Endodermal cell (in vitro differentiated cells): ENCODE measurements around the gene CCDC6. TPM values are rescaled to one million over a fixed set of nuclear protein-coding genes. Genes with fewer than 3 reads are reported as not detected.

Experiments
- DNase-seq: peaks from one replicate; pipeline ENCODE4 v3.0.0-alpha.2; 2017
- H3K27ac ChIP-seq: 2 replicates; pipeline ENCODE4 v1.5.1; 2013; ENCODE audit warnings: mild to moderate bottlenecking, low read depth, low read length, moderate library complexity
- H3K27me3 ChIP-seq: 2 replicates; pipeline ENCODE4 v1.6.1; 2013; ENCODE audit warnings: mild to moderate bottlenecking, low read length, moderate library complexity; ENCODE audit not compliant: insufficient read depth, control insufficient read depth, poor library complexity, severe bottlenecking
- H3K36me3 ChIP-seq: 2 replicates; pipeline ENCODE4 v1.7.0; 2013; ENCODE audit warnings: mild to moderate bottlenecking, low read length, moderate library complexity; ENCODE audit not compliant: control insufficient read depth, insufficient read depth
- H3K4me1 ChIP-seq: one replicate; pipeline ENCODE4 v1.7.0; 2013; ENCODE audit warnings: low read length; ENCODE audit not compliant: control insufficient read depth, insufficient read depth
- H3K4me3 ChIP-seq: 2 replicates; pipeline ENCODE4 v1.5.1; 2013; ENCODE audit warnings: mild to moderate bottlenecking, low read length, moderate library complexity
- H3K9ac ChIP-seq: 2 replicates; pipeline ENCODE4 v1.6.1; 2013; ENCODE audit warnings: mild to moderate bottlenecking, low read length, moderate library complexity; ENCODE audit not compliant: poor library complexity, severe bottlenecking; ENCODE audit errors: extremely low read depth
- H3K9me3 ChIP-seq: 2 replicates; pipeline ENCODE4 v1.6.1; 2013; ENCODE audit warnings: mild to moderate bottlenecking, low read length, moderate library complexity; ENCODE audit not compliant: control insufficient read depth
- H3K27ac Mint-ChIP-seq: 2 replicates; pipeline ENCODE4 v1.8.0; 2020; ENCODE audit warnings: mixed read lengths
- H3K27me3 Mint-ChIP-seq: 2 replicates; pipeline ENCODE4 v1.8.0; 2021; ENCODE audit warnings: mild to moderate bottlenecking, mixed read lengths; ENCODE audit not compliant: insufficient read depth
- H3K36me3 Mint-ChIP-seq: 2 replicates; pipeline ENCODE4 v1.8.0; 2020; ENCODE audit warnings: low read depth, mixed read lengths
- H3K4me1 Mint-ChIP-seq: 2 replicates; pipeline ENCODE4 v1.8.0; 2020; ENCODE audit warnings: mixed read lengths
- H3K4me3 Mint-ChIP-seq: 2 replicates; pipeline ENCODE4 v1.8.0; 2020; ENCODE audit warnings: mild to moderate bottlenecking, moderate library complexity, mixed read lengths
- H3K9me3 Mint-ChIP-seq: 2 replicates; pipeline ENCODE4 v1.8.0; 2020; ENCODE audit warnings: mild to moderate bottlenecking, mixed read lengths
- CTCF ChIP-seq: fragments of 200-600 bp; sonication (generic); conservative IDR thresholded peaks from 2 replicates; pipeline ENCODE4 v1.5.0; 2021; ENCODE audit warnings: antibody characterized with exemption, mild to moderate bottlenecking
- WGBS, 2 experiments: methylation state at CpG; one replicate each; pipeline versions ENCODE4 v1.1.5 to v1.1.7; 2013; ENCODE audit warnings: missing lambda C conversion rate in 2 of 2, mixed read lengths in 1 of 2; ENCODE audit not compliant: insufficient coverage in 1 of 2, insufficient read length in 1 of 2; 5-methylcytosine and 5-hydroxymethylcytosine counted together
- total RNA-seq, 2 donors: library from RNA; stranded (reverse); fragmentation: NEBNext Ultra II Directional in 1 of 2; extraction: Animal tissue kit (Norgen Biotek cat#: 25700) in 1 of 2; gene quantifications; 2 replicates in 1 of 2; 3 replicates in 1 of 2; pipeline ENCODE4 v1.2.1, GENCODE V29; 2021

Gene CCDC6
- total RNA-seq, 2 donors from 2014 or later = 29.3 to 30.4 TPM

GRCh38 chr10:59762505-59762904 lies 143.9 kb downstream of the CCDC6 start:
- TF ChIP-seq CTCF = no peak
- Mint-ChIP-seq H3K27me3 (no peaks in the 10 kb centered on the region), H3K9me3 (peaks cover 4% of the 10 kb centered on the region), H3K4me3 (no peak overlapping the region), H3K4me1 (peaks cover 5% of the 10 kb centered on the region), H3K27ac (no peak overlapping the region), H3K36me3 (no peaks in the 10 kb centered on the region)
- no peak overlapping the region for H3K4me3 ChIP-seq
- DNase-seq = no peak
- peaks cover 8% of the 10 kb centered on the region for H3K9me3 ChIP-seq
- no peak overlapping the region for H3K9ac ChIP-seq
- no peaks in the 10 kb centered on the region for H3K36me3 ChIP-seq
- H3K27me3 ChIP-seq = no peaks in the 10 kb centered on the region
- no peak overlapping the region for H3K27ac ChIP-seq
- H3K4me1 ChIP-seq = no peaks in the 10 kb centered on the region
- 57% methylated on average over 2 of the region's 2 CpGs; no CpG with 5 or more reads in 1 of the 2 experiments for WGBS, 2 experiments

DNA sequence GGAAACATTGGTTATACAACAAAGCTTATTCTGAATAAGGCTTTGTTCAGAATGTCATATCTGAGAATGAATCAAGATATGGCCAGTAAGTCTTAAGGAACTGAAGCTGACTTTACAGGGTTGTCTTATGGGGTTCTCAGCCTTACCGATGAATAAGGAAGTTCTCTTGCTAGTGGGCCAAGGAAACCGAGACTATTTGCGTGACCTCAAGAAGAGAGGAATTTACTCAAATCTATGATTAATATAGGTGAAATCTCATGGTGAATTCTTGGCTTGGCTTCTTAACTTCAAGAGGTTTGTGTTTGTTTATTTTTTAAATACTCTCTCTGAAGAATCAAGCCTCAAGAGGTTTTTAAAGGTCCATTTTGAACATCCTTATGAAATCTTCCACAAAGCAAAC lies 148.4 kb downstream of the CCDC6 start:
- peaks cover 8% of the 10 kb centered on the region for H3K9me3 ChIP-seq
- 97 to 100% methylated on average over 2 to 3 of the region's 3 CpGs for WGBS, 2 experiments
- no peak for DNase-seq
- Mint-ChIP-seq H3K4me1 (peaks cover 5% of the 10 kb centered on the region), H3K9me3 (peaks cover 4% of the 10 kb centered on the region), H3K27ac (no peak overlapping the region), H3K36me3 (no peaks in the 10 kb centered on the region), H3K4me3 (no peak overlapping the region), H3K27me3 (no peaks in the 10 kb centered on the region)
- H3K4me1 ChIP-seq = no peaks in the 10 kb centered on the region
- no peaks in the 10 kb centered on the region for H3K36me3 ChIP-seq
- H3K27ac ChIP-seq = no peak overlapping the region
- no peak overlapping the region for H3K9ac ChIP-seq
- no peaks in the 10 kb centered on the region for H3K27me3 ChIP-seq
- no peak for TF ChIP-seq CTCF
- no peak overlapping the region for H3K4me3 ChIP-seq

GRCh38 chr10:59754951-59755350 lies 151.4 kb downstream of the CCDC6 start:
- Mint-ChIP-seq H3K36me3 (no peaks in the 10 kb centered on the region), H3K27ac (no peak overlapping the region)
- no peaks in the 10 kb centered on the region for H3K27me3 ChIP-seq

More at GRCh38 chr10:59754951-59755350, 151.4 kb downstream of the CCDC6 start:
- Histone ChIP-seq H3K36me3 (no peaks in the 10 kb centered on the region), H3K27ac (no peak overlapping the region), H3K9me3 (no peaks in the 10 kb centered on the region), H3K4me3 (no peak overlapping the region), H3K4me1 (no peaks in the 10 kb centered on the region), H3K9ac (no peak overlapping the region)
- Mint-ChIP-seq H3K9me3 (no peaks in the 10 kb centered on the region), H3K27me3 (no peaks in the 10 kb centered on the region), H3K4me3 (no peak overlapping the region), H3K4me1 (no peaks in the 10 kb centered on the region)
- 91 to 100% methylated on average over 1 to 4 of the region's 4 CpGs for WGBS, 2 experiments
- no peak for DNase-seq
- TF ChIP-seq CTCF = no peak
